Umbilical cord (tissue), 2 donors: ENCODE measurements around the gene CLCN7. TPM values are rescaled to one million over a fixed set of nuclear protein-coding genes. Genes with fewer than 3 reads are reported as not detected.
"Not testable (repeated sequence)": the region's sequence is repeated elsewhere in the genome, so short reads cannot be mapped to it uniquely, and the experiment has no call there.

ENCODE experiments used
- DNase-seq: peaks from one replicate; pipeline ENCODE4 v3.0.0-alpha.2; 2015; ENCODE audit warnings: low spot score
- total RNA-seq: library from RNA; depleted of rRNA; stranded (reverse); fragments of >200 nt; gene quantifications from one replicate; pipeline ENCODE4 v1.2.3, GENCODE V29; 2014; ENCODE audit warnings: low replicate concordance; ENCODE audit not compliant: insufficient read depth

CLCN7 gene
- total RNA-seq, 1 donor from 2014 or later = 35.2 TPM

DNA sequence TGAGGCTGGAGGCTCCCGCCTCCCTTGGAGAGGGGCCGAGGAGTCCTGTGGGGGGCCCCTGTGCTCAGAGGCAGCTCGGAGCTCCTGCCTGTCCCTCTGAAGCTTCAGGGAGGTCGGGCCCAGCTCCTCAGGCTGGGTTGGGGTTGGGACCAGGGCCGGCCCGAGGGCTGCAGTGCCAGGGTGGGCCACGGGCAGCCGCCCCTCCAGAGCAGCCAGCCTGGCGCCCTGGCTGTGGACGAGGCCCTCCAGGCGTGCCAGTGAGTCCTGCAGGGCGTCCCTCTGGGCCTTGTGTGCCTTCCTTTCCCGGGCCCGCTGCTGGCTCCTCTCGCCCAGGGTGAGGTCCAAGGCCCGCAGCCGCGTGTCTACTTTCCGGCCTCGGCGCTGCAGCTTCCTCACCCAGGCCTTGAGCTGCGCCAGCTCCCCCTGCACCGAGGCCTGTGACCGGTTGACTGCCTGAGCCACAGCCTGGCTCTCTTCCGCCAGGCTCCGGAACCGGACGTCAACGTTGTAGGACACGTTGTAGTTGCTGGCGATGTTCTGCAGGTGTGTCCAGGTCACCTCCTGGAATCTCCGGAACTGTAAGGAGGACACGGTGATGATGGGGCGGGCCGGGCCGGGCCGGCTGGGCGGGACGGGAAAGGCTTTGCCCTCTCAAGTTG lies 12.7 kb upstream of the CLCN7 start:
- DNase-seq = no peak

- no peak for DNase-seq
Measured at GRCh38 chr16:1486551-1487390, 11.9 kb upstream of the CLCN7 start.

DNA sequence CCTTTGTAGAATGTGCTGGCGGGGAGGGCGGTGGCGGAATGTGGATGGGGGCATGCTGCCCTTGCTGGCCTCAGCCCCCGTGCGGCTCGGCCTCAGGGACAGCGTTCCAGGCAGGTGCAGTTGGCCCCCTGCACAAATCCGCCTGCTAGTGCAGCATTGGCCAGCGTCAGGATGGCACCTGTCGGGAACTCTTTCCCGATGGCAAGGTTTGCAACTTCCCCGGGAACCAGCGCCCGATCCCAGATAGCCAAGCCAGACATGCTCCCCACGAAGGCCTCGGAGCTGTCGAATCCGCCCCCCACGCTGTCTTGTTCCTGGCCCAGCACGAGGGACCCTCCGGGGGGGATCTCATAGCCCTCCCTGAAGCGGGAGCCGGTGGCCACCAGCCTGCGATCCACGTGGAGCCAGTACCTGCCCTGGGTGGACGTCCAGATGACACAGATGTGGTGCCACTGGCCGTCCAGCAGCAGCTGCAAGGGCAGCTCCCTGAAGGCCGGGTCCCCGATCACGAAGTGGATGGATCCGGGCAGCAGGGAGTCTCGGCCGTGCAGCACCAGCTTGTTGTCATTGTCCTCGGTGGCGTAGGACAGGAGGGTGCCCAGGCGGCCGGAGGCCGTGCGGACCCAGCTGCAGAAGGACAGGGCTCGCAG lies 11.1 kb upstream of the CLCN7 start:
- no peak for DNase-seq

- no peak for DNase-seq
Measured at GRCh38 chr16:1481906-1482835, 7.3 kb upstream of the CLCN7 start.

DNA sequence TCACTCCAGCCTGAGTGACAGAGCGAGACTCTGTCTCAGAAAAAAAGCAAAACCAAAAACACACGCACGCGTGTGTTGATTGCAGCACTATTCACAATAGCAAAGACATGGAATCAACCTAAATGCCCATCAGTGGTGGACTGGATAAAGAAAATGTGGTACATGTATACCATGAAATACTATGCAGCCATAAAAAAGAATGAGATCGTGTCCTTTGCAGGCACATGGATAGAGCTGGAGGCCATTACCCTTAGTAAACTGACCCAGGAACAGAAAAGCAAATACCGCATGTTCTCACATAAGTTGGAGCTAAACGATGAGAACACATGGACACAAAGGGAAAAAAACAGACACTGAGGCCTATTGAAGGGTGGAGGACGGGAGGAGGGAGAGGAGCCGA lies 4.1 kb upstream of the CLCN7 start:
- not testable (repeated sequence) for DNase-seq

GRCh38 chr16:1477033-1477432 lies 2.2 kb upstream of the CLCN7 start:
- no peak for DNase-seq

DNA sequence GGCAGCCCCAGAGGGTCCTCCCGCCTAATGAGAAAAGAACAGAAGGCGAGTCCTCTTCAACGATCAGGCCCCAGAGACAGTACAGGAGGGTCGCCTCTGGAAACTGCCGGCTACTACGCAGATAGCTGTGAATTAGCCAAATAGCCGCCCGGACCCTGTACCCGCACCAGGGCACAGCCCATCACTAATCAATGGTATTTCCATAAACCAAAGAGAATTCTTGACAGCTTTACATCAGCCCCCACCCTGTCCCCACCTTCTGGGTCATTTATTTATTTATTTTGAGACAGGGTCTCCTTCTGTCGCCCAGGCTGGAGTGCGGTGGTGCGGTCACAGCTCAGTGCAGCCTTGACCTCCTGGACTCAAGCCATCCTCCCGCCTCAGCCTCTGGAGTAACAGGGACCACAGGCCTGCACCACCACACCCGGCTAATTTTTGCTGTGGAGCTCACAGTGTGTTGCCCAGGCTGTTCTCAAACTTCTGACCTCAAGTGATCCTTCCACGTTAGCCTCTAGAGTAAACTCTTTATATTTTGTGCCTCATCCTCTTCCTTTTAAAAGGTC lies 805 bp upstream of the CLCN7 start:
- no peak for DNase-seq

- DNase-seq = no peak
Measured at GRCh38 chr16:1474082-1474795, 589 bp downstream of the CLCN7 start.

- no peak for DNase-seq
Measured at GRCh38 chr16:1472974-1473373, 1.9 kb downstream of the CLCN7 start.

DNA sequence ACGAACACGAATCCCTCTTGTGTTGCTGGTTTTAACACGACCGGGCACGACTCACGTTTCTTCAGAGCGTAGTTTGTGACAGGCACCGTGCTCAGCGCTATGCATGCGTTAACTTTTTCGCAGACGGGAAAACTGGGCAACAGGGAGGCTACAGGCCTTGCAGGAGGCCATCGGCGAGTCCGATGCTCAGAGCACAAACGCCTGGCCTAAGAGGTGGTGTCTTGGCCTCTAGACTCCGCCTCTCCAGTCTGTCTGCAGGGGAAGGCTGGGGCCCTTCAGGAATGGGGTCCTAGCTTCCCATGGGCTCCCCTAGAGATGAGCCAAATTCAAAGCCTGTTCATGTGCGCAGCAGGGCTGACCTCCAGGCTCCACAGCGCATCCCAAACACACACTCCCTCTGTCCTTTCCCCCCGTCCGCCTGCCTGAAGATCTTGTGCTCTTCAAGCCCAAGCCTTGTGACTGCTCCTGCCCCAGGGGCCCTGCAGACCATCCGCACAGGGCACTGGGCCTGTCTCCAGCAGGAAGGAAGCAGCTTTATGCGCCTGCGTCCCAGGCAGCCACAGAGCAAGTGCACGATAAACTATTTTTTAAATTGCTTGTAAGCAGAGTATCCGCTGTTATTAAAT lies 3.1 kb downstream of the CLCN7 start:
- no peak for DNase-seq

DNA sequence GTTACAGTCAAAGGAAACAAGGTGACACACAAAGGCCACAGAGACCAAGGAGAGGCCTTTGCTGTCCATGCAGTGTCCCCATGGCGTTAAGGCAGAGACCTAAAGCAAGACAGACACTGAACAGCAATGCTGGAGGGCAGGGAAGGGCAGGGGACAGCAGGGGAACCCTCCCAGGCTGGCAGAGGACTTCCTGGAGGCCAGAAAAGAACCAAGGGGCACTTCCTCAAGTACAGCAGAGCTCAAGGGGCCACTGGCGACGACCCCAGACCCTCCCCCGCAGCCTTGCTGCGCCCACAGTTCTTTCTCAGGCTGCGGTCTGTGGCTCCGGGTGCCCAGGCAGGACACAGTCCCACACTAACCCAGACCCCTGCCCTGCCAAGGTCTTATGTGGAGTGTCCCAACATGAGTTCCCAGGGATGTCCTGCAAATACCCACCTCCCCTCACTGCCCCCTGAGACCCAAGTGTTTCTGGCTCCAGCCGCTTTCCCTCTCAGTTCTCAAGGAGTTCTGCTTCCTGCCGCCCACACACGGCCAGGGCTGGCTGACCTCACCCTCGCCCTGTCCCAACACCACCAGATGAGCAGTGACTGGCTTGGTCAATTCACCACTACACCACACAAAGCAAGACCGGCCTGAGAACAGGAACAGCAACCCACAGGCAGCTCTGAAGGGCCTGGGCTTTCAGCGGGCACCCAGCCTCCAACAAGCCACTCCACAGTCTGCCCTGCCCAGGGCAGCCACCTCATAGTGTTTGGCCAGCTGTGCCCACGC lies 4.2 kb downstream of the CLCN7 start:
- no peak for DNase-seq

DNA sequence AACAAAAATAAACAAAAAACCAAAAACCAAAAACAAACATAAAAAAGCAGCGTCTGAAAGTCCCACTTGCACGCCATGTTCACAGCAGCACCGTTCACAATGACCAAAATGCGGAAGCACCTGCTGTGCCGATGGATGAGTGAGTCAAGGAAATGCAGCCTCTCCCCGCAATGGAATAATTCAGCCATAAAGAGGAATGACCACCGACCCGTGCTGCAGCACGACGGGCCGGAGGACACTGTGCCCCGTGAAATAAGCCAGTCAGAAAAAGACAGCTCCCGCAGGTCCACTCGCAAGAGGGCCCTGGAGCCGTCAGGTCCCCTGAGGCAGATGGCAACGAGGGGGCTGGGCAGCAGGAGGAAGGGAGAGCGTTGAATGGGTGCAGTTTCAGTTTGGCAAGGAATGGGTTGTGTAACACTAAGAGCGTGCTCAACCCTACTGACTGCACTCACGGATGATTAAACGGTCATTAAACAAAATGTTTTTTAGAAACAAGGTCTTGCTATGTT lies 5.1 kb downstream of the CLCN7 start:
- no peak for DNase-seq

DNA sequence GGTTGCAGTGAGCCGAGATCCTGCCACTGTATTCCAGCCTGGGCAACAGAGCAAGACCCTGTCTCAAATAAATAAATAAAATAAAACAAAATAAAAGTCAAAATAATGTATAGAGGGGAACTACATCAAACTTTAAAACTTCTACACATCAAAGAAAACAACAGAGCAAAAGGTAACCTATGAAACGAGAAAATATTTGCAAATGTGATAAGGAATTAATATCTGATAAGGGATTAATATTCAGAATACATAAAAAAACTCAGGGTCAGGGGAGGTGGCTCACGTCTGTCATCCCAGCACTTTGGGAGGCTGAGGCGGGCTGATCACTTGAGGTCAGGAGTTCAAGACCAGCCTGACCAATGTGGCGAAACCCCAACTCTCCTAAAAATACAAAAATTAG lies 5.7 kb downstream of the CLCN7 start:
- DNase-seq = not testable (repeated sequence)

GRCh38 chr16:1468426-1468810 lies 6.4 kb downstream of the CLCN7 start:
- no peak for DNase-seq

- DNase-seq = no peak
Measured at GRCh38 chr16:1466968-1467521, 7.8 kb downstream of the CLCN7 start.

DNA sequence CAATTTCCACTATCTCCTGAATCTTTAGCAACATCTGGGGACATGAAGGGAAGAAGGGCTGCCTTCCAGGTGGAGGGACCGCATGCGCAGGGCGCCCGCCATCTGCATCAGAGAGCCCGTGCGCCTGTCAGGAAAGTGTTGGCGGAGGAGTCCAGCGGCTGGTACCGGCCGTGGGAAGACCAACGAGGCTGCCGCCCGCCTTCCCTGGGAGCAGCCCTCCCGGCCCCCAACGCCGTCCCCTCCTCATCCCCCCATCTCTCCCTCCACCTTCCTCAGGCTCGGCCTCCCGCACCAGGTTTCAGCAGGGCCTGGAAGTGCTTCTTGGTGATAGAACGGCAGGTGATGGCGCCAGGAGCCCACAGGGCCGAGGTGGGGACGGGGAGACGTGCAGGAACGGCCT lies 8.8 kb downstream of the CLCN7 start:
- no peak for DNase-seq

DNA sequence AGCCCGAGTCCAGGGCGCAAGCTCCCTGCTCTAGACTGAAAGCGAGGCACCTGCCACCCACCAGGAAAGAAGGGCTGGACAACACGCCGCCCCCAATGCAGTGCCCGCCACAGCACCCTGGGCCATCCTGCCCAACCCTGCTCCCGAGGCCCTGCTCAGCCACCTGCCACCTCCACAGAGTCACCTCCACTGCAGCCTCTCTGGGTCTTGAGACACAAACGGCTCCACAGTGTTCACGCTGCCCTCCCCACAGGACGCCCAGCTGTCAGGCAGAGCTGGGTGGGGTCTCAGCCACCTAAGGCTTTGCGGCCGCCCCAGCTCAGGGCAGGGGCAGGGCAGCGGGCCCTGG lies 9.3 kb downstream of the CLCN7 start:
- no peak for DNase-seq

DNA sequence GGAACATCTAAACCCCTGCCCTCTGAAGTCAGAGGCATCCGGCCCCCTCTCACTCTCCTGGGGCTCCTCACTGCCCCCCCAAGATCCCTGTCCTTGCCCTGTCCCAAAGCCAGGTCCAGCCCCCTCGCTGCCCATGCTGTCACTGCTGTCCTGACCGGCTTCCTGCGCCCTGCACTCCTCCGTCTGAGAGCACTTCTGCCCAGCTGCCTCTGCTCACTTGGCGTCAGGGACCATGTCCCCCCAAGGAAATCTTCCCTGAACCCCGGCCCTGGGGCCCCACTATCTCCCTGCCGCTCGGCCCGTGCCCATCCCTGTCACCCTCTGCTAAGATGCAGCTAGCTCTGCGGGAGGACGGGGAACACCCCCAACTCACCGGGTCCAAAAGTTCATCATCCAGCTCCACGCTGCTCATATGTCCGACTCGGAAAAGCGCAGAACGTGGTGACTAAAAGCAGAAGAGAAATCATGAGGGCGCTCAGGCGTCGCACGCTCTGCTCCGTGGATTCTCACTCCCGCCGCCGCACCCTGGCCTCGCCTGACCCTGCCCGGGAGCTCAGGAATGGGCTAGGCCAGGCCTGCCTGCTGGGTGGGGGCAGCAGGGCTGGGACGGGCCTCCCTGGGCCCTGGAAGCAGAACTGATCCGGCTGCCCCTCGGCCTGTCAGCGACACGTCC lies 9.8 kb downstream of the CLCN7 start:
- DNase-seq = no peak
